Measurements from ENCODE around the gene PDE4C.

The PDE4C gene

GRCh38 chr19:18229915-18230314, 3.7 kb upstream of the PDE4C start:
- Histone ChIP-seq H3K79me1 (replicated peaks; ENCODE audit: low read length, poor library complexity, severe bottlenecking) (no peaks in the 10 kb centered on the region), H3K27me3 (ENCODE audit: control insufficient read depth in 1 of 2, insufficient read depth in 1 of 2, low read length in 2 of 2) (peaks cover 54 to 84% of the 10 kb centered on the region in 2 experiments), H3K4me2 (ENCODE audit: low read length, poor library complexity, severe bottlenecking) (no peak overlapping the region), H2BK120ac (ENCODE audit: low read depth, low read length) (no peak overlapping the region), H3K18ac (ENCODE audit: low read depth in 1 of 2, low read length in 2 of 2) (no peak overlapping the region), H3K4me3 (ENCODE audit: insufficient read depth in 1 of 2, low read depth in 1 of 2, low read length in 2 of 2) (no peak overlapping the region), H3K14ac (ENCODE audit: low read length in 2 of 2) (no peak overlapping the region), H2AK5ac (ENCODE audit: low read length, severe bottlenecking) (no peak overlapping the region), H2AFZ (ENCODE audit: low read depth, low read length) (no peak overlapping the region), H4K8ac (ENCODE audit: low read length) (no peak overlapping the region), H2BK12ac (ENCODE audit: low read length in 2 of 2) (no peak overlapping the region), H3K36me3 (ENCODE audit: control insufficient read depth in 1 of 2, insufficient read depth in 2 of 2, low read depth in 1 of 2, low read length in 2 of 2) (no peaks in the 10 kb centered on the region), H2BK5ac (ENCODE audit: low read depth, low read length, poor library complexity, severe bottlenecking) (no peak overlapping the region), H3K23ac (ENCODE audit: low read length in 2 of 2) (no peak overlapping the region), H3K4me1 (ENCODE audit: control insufficient read depth, insufficient read depth, low read depth, low read length) (peaks cover 18% of the 10 kb centered on the region), H3K4ac (ENCODE audit: low read depth in 1 of 2, low read length in 2 of 2) (no peak overlapping the region), H3K9ac (ENCODE audit: low read length) (no peak overlapping the region), H4K91ac (ENCODE audit: low read length) (no peak overlapping the region), H3K9me3 (ENCODE audit: control insufficient read depth, low read length) (no peaks in the 10 kb centered on the region), H2BK15ac (ENCODE audit: low read depth, poor library complexity, severe bottlenecking) (no peak overlapping the region), H3K27ac (ENCODE audit: low read length, poor library complexity, severe bottlenecking) (no peak overlapping the region)
- no peak for DNase-seq
- WGBS = 65% methylated on average over 4 of the region's 4 CpGs

- no peak overlapping the region for H2BK15ac ChIP-seq (ENCODE audit: low read depth, poor library complexity, severe bottlenecking)
- H3K27ac ChIP-seq (ENCODE audit: low read length, poor library complexity, severe bottlenecking) = no peak overlapping the region
- H3K79me1 ChIP-seq (replicated peaks; ENCODE audit: low read length, poor library complexity, severe bottlenecking) = no peaks in the 10 kb centered on the region
- no peak overlapping the region for H2AK5ac ChIP-seq (ENCODE audit: low read length, severe bottlenecking)
- DNase-seq = no peak
- H2BK12ac ChIP-seq (ENCODE audit: low read length in 2 of 2) = no peak overlapping the region
- H3K9ac ChIP-seq (ENCODE audit: low read length) = no peak overlapping the region
- no peak overlapping the region for H3K4me3 ChIP-seq (ENCODE audit: insufficient read depth in 1 of 2, low read depth in 1 of 2, low read length in 2 of 2)
- H2AFZ ChIP-seq (ENCODE audit: low read depth, low read length) = no peak overlapping the region
- no peak overlapping the region for H4K8ac ChIP-seq (ENCODE audit: low read length)
- no peak overlapping the region for H2BK5ac ChIP-seq (ENCODE audit: low read depth, low read length, poor library complexity, severe bottlenecking)
- peaks cover 56 to 82% of the 10 kb centered on the region in 2 experiments for H3K27me3 ChIP-seq (ENCODE audit: control insufficient read depth in 1 of 2, insufficient read depth in 1 of 2, low read length in 2 of 2)
- H2BK120ac ChIP-seq (ENCODE audit: low read depth, low read length) = no peak overlapping the region
- no peak overlapping the region for H4K91ac ChIP-seq (ENCODE audit: low read length)
- no peak overlapping the region for H3K14ac ChIP-seq (ENCODE audit: low read length in 2 of 2)
- H3K18ac ChIP-seq (ENCODE audit: low read depth in 1 of 2, low read length in 2 of 2) = no peak overlapping the region
- no peak overlapping the region for H3K23ac ChIP-seq (ENCODE audit: low read length in 2 of 2)
- H3K9me3 ChIP-seq (ENCODE audit: control insufficient read depth, low read length) = no peaks in the 10 kb centered on the region
- WGBS = 84% methylated on average over 5 of the region's 5 CpGs
- peaks cover 21% of the 10 kb centered on the region for H3K4me1 ChIP-seq (ENCODE audit: control insufficient read depth, insufficient read depth, low read depth, low read length)
- no peaks in the 10 kb centered on the region for H3K36me3 ChIP-seq (ENCODE audit: control insufficient read depth in 1 of 2, insufficient read depth in 2 of 2, low read depth in 1 of 2, low read length in 2 of 2)
- no peak overlapping the region for H3K4me2 ChIP-seq (ENCODE audit: low read length, poor library complexity, severe bottlenecking)
- no peak overlapping the region for H3K4ac ChIP-seq (ENCODE audit: low read depth in 1 of 2, low read length in 2 of 2)
These were observed 3.2 kb upstream of the PDE4C start for GRCh38 chr19:18229474-18229873.

- H4K91ac ChIP-seq (ENCODE audit: low read length) = no peak overlapping the region
- no peak overlapping the region for H4K8ac ChIP-seq (ENCODE audit: low read length)
- no peak for DNase-seq
- no peaks in the 10 kb centered on the region for H3K79me1 ChIP-seq (replicated peaks; ENCODE audit: low read length, poor library complexity, severe bottlenecking)
- peaks cover 45 to 66% of the 10 kb centered on the region in 2 experiments for H3K27me3 ChIP-seq (ENCODE audit: control insufficient read depth in 1 of 2, insufficient read depth in 1 of 2, low read length in 2 of 2)
- H3K4me2 ChIP-seq (ENCODE audit: low read length, poor library complexity, severe bottlenecking) = no peak overlapping the region
- no peak overlapping the region for H3K14ac ChIP-seq (ENCODE audit: low read length in 2 of 2)
- H3K4ac ChIP-seq (ENCODE audit: low read depth in 1 of 2, low read length in 2 of 2) = no peak overlapping the region
- no peaks in the 10 kb centered on the region for H3K36me3 ChIP-seq (ENCODE audit: control insufficient read depth in 1 of 2, insufficient read depth in 2 of 2, low read depth in 1 of 2, low read length in 2 of 2)
- H3K4me1 ChIP-seq (ENCODE audit: control insufficient read depth, insufficient read depth, low read depth, low read length) = peaks cover 24% of the 10 kb centered on the region
- 76% methylated on average over 6 of the region's 6 CpGs for WGBS
- H2BK12ac ChIP-seq (ENCODE audit: low read length in 2 of 2) = no peak overlapping the region
- H2BK15ac ChIP-seq (ENCODE audit: low read depth, poor library complexity, severe bottlenecking) = no peak overlapping the region
- no peak overlapping the region for H3K27ac ChIP-seq (ENCODE audit: low read length, poor library complexity, severe bottlenecking)
- no peak overlapping the region for H3K23ac ChIP-seq (ENCODE audit: low read length in 2 of 2)
- H3K9ac ChIP-seq (ENCODE audit: low read length) = no peak overlapping the region
- H3K18ac ChIP-seq (ENCODE audit: low read depth in 1 of 2, low read length in 2 of 2) = no peak overlapping the region
- no peaks in the 10 kb centered on the region for H3K9me3 ChIP-seq (ENCODE audit: control insufficient read depth, low read length)
- no peak overlapping the region for H2AFZ ChIP-seq (ENCODE audit: low read depth, low read length)
- H3K4me3 ChIP-seq (ENCODE audit: insufficient read depth in 1 of 2, low read depth in 1 of 2, low read length in 2 of 2) = no peak overlapping the region
- no peak overlapping the region for H2AK5ac ChIP-seq (ENCODE audit: low read length, severe bottlenecking)
- no peak overlapping the region for H2BK120ac ChIP-seq (ENCODE audit: low read depth, low read length)
- no peak overlapping the region for H2BK5ac ChIP-seq (ENCODE audit: low read depth, low read length, poor library complexity, severe bottlenecking)
These were observed 1.6 kb upstream of the PDE4C start for GRCh38 chr19:18227781-18228271.

- Histone ChIP-seq H3K4me2 (ENCODE audit: low read length, poor library complexity, severe bottlenecking) (no peak overlapping the region), H3K27ac (ENCODE audit: low read length, poor library complexity, severe bottlenecking) (no peak overlapping the region), H2BK120ac (ENCODE audit: low read depth, low read length) (no peak overlapping the region), H2AFZ (ENCODE audit: low read depth, low read length) (no peak overlapping the region), H4K8ac (ENCODE audit: low read length) (no peak overlapping the region), H2BK15ac (ENCODE audit: low read depth, poor library complexity, severe bottlenecking) (no peak overlapping the region), H3K9me3 (ENCODE audit: control insufficient read depth, low read length) (no peaks in the 10 kb centered on the region), H3K4me1 (ENCODE audit: control insufficient read depth, insufficient read depth, low read depth, low read length) (peaks cover 20% of the 10 kb centered on the region), H2AK5ac (ENCODE audit: low read length, severe bottlenecking) (no peak overlapping the region), H3K9ac (ENCODE audit: low read length) (no peak overlapping the region), H3K4me3 (ENCODE audit: insufficient read depth in 1 of 2, low read depth in 1 of 2, low read length in 2 of 2) (no peak overlapping the region), H3K79me1 (replicated peaks; ENCODE audit: low read length, poor library complexity, severe bottlenecking) (no peaks in the 10 kb centered on the region), H2BK5ac (ENCODE audit: low read depth, low read length, poor library complexity, severe bottlenecking) (no peak overlapping the region), H3K14ac (ENCODE audit: low read length in 2 of 2) (no peak overlapping the region), H3K27me3 (ENCODE audit: control insufficient read depth in 1 of 2, insufficient read depth in 1 of 2, low read length in 2 of 2) (peaks cover 39 to 61% of the 10 kb centered on the region in 2 experiments), H3K36me3 (ENCODE audit: control insufficient read depth in 1 of 2, insufficient read depth in 2 of 2, low read depth in 1 of 2, low read length in 2 of 2) (no peaks in the 10 kb centered on the region), H2BK12ac (ENCODE audit: low read length in 2 of 2) (no peak overlapping the region), H3K18ac (ENCODE audit: low read depth in 1 of 2, low read length in 2 of 2) (no peak overlapping the region), H3K4ac (ENCODE audit: low read depth in 1 of 2, low read length in 2 of 2) (no peak overlapping the region), H3K23ac (ENCODE audit: low read length in 2 of 2) (no peak overlapping the region), H4K91ac (ENCODE audit: low read length) (no peak overlapping the region)
- 91% methylated on average over 18 of the region's 18 CpGs for WGBS
- no peak for DNase-seq
These were observed 930 bp upstream of the PDE4C start for GRCh38 chr19:18226956-18227780.

Measured in mesenchymal stem cell (in vitro differentiated cells and primary cell).